ENCODE data around the gene MST1.
A peak's percentile ranks its signal among the peaks of the same experiment; 100 is the strongest.
"Not testable (repeated sequence)": the region's sequence is repeated elsewhere in the genome, so short reads cannot be mapped to it uniquely, and the experiment has no call there.

Gene MST1

DNA sequence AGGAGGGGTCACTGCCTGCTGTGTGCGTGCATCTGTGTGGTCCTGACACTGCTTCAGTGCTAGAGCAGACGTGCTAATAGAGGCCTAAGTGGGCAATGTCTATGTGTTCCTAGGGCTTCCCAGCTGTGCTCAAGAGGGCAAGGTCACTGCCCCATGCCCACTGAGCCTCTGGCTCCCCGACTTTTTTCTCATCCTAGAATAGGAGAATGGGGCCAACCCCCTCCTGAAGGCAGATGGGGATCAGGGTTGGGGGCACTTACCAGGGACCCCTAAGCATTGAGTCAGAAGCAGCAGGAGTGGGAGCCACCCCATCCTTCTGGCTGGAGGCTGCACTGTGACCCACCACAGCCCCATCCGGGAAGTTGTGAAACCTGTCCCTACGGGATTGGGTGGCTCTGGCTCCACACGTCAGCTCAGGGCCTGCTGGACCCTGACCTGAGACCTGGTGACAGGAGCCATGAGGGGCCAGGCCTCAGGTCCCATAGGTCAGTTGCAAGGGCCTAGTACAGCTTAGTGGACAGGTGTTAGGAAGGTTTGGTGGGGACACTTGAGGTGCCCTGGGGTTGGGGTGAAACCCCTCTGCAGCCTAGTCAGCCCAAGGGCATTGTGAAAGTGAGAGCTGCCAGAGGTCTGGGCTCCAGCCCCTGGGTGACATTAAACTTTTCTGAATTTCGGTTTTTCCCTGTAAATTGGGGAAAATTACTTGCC, 782 bp downstream of the MST1 start:
- not testable (repeated sequence) for H3K27me3 ChIP-seq (ENCODE audit: insufficient read depth, low read length, poor library complexity); H3K9me3 ChIP-seq (ENCODE audit: insufficient read depth, low read length, severe bottlenecking); DNase-seq; H3K36me3 ChIP-seq (ENCODE audit: insufficient read depth, low read length); H4K20me1 ChIP-seq (ENCODE audit: insufficient read depth, low read length)
- peak overlapping the region; percentile 69 for H3K4me2 ChIP-seq (ENCODE audit: insufficient read depth, low read length)
- peak; percentile 3; the same call in 1 of the 3 replicates for ATAC-seq (ENCODE audit: insufficient read depth, low read depth)
- peak overlapping the region; percentile 79 for H3K9ac ChIP-seq (ENCODE audit: low read depth, low read length)
- H3K4me1 ChIP-seq (ENCODE audit: insufficient read depth, low read length) = peaks cover 28% of the 10 kb centered on the region
- peak overlapping the region; percentile 89 for H3K27ac ChIP-seq (ENCODE audit: low read length)
- H3K79me2 ChIP-seq (ENCODE audit: insufficient read depth, low read length) = peaks cover 25% of the 10 kb centered on the region
- peak overlapping the region; percentile 70 to 81 for H3K4me3 ChIP-seq (ENCODE audit: low read depth in 1 of 2, low read length in 2 of 2)
- H2AFZ ChIP-seq (ENCODE audit: low read depth, low read length) = peak overlapping the region; percentile 73

DNA sequence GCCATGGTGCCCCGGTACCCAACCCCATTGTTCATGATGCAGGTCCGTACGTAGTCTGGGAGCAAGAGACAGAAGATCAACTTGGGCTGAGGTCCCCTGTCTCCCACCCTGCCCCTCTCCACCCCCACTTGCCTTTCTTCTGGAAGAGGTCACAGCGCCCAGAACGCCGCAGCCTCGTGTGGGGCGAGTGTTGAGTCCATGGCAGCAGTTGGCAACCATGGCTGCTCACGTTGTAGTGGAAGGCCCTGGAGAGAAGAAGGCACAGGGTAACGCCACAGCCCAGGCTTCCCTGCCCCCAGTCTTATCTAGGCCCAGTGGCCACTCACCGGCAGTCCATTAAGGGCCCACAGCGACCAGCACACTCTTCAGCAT, 1.9 kb downstream of the MST1 start:
- not testable (repeated sequence) for H3K4me2 ChIP-seq (ENCODE audit: insufficient read depth, low read length); H3K27me3 ChIP-seq (ENCODE audit: insufficient read depth, low read length, poor library complexity); H3K9me3 ChIP-seq (ENCODE audit: insufficient read depth, low read length, severe bottlenecking); H2AFZ ChIP-seq (ENCODE audit: low read depth, low read length); DNase-seq; H3K4me3 ChIP-seq (ENCODE audit: low read depth in 1 of 2, low read length in 2 of 2); H3K27ac ChIP-seq (ENCODE audit: low read length); ATAC-seq (ENCODE audit: insufficient read depth, low read depth); H4K20me1 ChIP-seq (ENCODE audit: insufficient read depth, low read length); H3K9ac ChIP-seq (ENCODE audit: low read depth, low read length)
- Histone ChIP-seq H3K79me2 (ENCODE audit: insufficient read depth, low read length) (peaks cover 25% of the 10 kb centered on the region), H3K4me1 (ENCODE audit: insufficient read depth, low read length) (peaks cover 28% of the 10 kb centered on the region), H3K36me3 (ENCODE audit: insufficient read depth, low read length) (peaks cover 21% of the 10 kb centered on the region)

DNA sequence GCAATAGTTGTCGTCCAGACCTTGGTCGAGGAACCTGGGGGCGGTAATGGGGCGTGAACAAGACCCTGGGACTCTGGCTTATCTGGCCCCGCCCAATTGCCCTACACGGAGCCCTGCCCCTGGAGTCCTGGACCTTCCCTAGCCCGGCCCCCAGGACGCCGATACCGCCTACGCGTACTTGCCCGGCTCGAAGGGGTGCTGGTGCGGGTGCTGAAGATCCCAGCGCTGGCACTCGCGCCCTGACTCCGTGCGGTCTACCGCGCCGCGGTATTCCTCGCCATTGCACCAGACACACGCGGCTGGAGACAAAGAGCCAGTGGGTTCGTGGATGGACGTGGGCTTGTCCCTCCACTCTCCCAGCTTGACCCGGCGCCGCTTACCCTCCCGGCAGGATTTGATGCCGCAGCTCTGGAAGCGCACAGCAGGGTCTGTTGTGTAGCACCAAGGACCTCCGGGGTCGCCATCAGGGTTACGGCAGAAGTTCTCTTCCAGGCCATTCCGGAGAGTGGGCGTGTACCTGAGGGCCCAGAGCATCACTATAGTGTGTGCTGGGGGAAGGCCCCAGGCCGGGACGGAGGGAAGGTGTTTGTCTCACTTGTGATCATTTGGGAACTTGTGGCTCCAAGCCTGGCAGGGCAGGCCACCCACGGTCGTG, 2.4 kb downstream of the MST1 start:
- H3K4me3 ChIP-seq (ENCODE audit: low read depth in 1 of 2, low read length in 2 of 2); DNase-seq: not testable (repeated sequence)

DNA sequence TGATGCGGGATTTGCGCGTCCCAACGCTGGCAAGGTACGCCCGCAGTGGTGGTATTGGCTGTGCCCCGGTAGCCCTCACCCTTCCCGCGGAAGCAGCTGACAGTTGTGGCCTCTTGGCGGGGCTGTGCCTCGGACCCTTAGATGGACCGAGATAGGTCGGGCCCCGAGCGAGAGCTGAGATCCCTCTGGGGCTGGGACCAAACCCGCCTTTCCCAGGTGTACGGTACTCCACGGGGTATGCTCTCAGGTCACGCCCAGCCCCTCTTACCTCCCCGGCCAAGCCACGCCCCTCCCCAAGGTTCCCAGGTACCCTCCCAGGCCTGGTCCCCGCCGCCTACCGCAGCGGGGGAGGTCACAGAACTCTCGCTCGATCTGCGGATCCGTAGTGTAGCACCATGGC, 2.9 kb downstream of the MST1 start:
- not testable (repeated sequence) for DNase-seq; H4K20me1 ChIP-seq (ENCODE audit: insufficient read depth, low read length)

More for the DNA sequence above, 2.4 kb downstream of the MST1 start:
- not testable (repeated sequence) for H3K9me3 ChIP-seq (ENCODE audit: insufficient read depth, low read length, severe bottlenecking); H3K9ac ChIP-seq (ENCODE audit: low read depth, low read length); ATAC-seq (ENCODE audit: insufficient read depth, low read depth); H4K20me1 ChIP-seq (ENCODE audit: insufficient read depth, low read length); H3K4me2 ChIP-seq (ENCODE audit: insufficient read depth, low read length); H3K27ac ChIP-seq (ENCODE audit: low read length); H2AFZ ChIP-seq (ENCODE audit: low read depth, low read length); H3K27me3 ChIP-seq (ENCODE audit: insufficient read depth, low read length, poor library complexity)
- Histone ChIP-seq H3K36me3 (ENCODE audit: insufficient read depth, low read length) (peaks cover 26% of the 10 kb centered on the region), H3K4me1 (ENCODE audit: insufficient read depth, low read length) (peaks cover 28% of the 10 kb centered on the region), H3K79me2 (ENCODE audit: insufficient read depth, low read length) (peaks cover 25% of the 10 kb centered on the region)

DNA sequence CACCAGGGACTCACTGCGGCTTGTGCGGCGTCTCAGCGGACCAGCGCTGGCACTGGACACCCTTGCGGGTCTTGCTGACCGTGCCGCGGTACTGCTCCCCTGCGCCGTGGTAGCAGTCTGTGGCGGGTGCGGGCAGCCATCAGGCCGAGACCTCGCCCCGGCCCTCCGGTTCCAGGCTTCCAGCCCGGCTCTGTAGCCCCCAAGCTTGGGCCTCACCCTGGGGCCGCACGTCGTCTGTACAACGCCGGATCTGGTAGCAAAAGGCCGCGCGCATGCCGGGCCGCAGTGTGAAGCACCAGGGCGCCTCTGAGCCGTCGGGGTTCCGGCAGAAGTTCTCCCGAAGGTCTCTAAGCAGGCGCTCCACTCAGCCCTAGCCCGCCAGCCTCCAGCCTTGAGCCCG, 3.4 kb downstream of the MST1 start:
- H2AFZ ChIP-seq (ENCODE audit: low read depth, low read length); DNase-seq; H3K27me3 ChIP-seq (ENCODE audit: insufficient read depth, low read length, poor library complexity); H3K27ac ChIP-seq (ENCODE audit: low read length); H3K4me3 ChIP-seq (ENCODE audit: low read depth in 1 of 2, low read length in 2 of 2); H3K9me3 ChIP-seq (ENCODE audit: insufficient read depth, low read length, severe bottlenecking); H3K9ac ChIP-seq (ENCODE audit: low read depth, low read length); H4K20me1 ChIP-seq (ENCODE audit: insufficient read depth, low read length); ATAC-seq (ENCODE audit: insufficient read depth, low read depth); H3K4me2 ChIP-seq (ENCODE audit: insufficient read depth, low read length): not testable (repeated sequence)
- peaks cover 19% of the 10 kb centered on the region for H3K4me1 ChIP-seq (ENCODE audit: insufficient read depth, low read length)
- H3K36me3 ChIP-seq (ENCODE audit: insufficient read depth, low read length) = peaks cover 36% of the 10 kb centered on the region
- peaks cover 18% of the 10 kb centered on the region for H3K79me2 ChIP-seq (ENCODE audit: insufficient read depth, low read length)

More for the DNA sequence above, 2.9 kb downstream of the MST1 start:
- H3K4me3 ChIP-seq (ENCODE audit: low read depth in 1 of 2, low read length in 2 of 2); H2AFZ ChIP-seq (ENCODE audit: low read depth, low read length); H3K27ac ChIP-seq (ENCODE audit: low read length); ATAC-seq (ENCODE audit: insufficient read depth, low read depth); H3K9ac ChIP-seq (ENCODE audit: low read depth, low read length); H3K4me2 ChIP-seq (ENCODE audit: insufficient read depth, low read length); H3K27me3 ChIP-seq (ENCODE audit: insufficient read depth, low read length, poor library complexity); H3K9me3 ChIP-seq (ENCODE audit: insufficient read depth, low read length, severe bottlenecking): not testable (repeated sequence)
- H3K79me2 ChIP-seq (ENCODE audit: insufficient read depth, low read length) = peaks cover 23% of the 10 kb centered on the region
- H3K4me1 ChIP-seq (ENCODE audit: insufficient read depth, low read length) = peaks cover 24% of the 10 kb centered on the region
- peaks cover 31% of the 10 kb centered on the region for H3K36me3 ChIP-seq (ENCODE audit: insufficient read depth, low read length)

DNA sequence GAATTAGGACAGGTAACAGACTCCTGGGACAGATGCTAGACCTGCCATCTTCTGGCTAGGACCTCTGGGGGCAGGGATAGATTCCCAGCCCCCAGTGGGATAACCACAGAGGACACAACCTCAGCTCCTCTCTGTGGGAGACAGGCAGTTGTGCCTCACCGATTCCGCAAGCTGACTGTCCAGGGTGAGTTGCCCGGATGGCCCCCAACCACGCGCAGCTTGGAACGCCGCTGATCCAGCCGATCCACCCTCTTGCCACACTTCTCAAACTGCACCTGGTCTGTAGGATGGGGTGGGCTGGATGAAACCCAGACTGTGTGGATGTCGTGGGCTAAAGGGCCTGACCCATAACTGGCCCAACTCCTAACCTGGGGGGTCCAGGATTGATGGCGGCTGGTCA, 4.2 kb downstream of the MST1 start:
- not testable (repeated sequence) for ATAC-seq (ENCODE audit: insufficient read depth, low read depth); H3K4me2 ChIP-seq (ENCODE audit: insufficient read depth, low read length); H3K27me3 ChIP-seq (ENCODE audit: insufficient read depth, low read length, poor library complexity); H3K4me3 ChIP-seq (ENCODE audit: low read depth in 1 of 2, low read length in 2 of 2); H3K9me3 ChIP-seq (ENCODE audit: insufficient read depth, low read length, severe bottlenecking); H3K9ac ChIP-seq (ENCODE audit: low read depth, low read length); H3K27ac ChIP-seq (ENCODE audit: low read length); H4K20me1 ChIP-seq (ENCODE audit: insufficient read depth, low read length); DNase-seq; H2AFZ ChIP-seq (ENCODE audit: low read depth, low read length)
- Histone ChIP-seq H3K36me3 (ENCODE audit: insufficient read depth, low read length) (peaks cover 44% of the 10 kb centered on the region), H3K4me1 (ENCODE audit: insufficient read depth, low read length) (peaks cover 12% of the 10 kb centered on the region), H3K79me2 (ENCODE audit: insufficient read depth, low read length) (peaks cover 10% of the 10 kb centered on the region)

DNA sequence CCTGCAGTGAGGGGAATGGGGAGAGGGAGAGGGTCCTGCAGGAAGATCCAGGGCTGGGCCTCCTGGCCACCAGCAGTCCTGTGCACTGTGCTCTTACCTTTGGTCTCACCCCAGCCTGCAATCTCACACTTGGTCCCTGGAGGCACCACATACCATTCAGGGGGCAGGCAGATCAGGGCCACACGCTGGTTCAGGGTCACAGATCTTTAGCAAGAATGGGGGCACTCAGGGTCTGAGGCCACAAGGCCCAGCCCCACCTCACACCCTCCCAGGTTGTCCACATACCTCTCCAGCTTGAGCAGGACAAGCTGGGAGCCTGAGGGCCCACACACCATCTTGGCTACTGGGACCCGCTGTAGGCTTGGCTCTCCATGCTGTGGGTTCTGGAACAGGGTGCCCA, 4.8 kb downstream of the MST1 start:
- not testable (repeated sequence) for ATAC-seq (ENCODE audit: insufficient read depth, low read depth); H3K9me3 ChIP-seq (ENCODE audit: insufficient read depth, low read length, severe bottlenecking); H4K20me1 ChIP-seq (ENCODE audit: insufficient read depth, low read length); DNase-seq; H3K4me2 ChIP-seq (ENCODE audit: insufficient read depth, low read length); H3K4me3 ChIP-seq (ENCODE audit: low read depth in 1 of 2, low read length in 2 of 2); H3K4me1 ChIP-seq (ENCODE audit: insufficient read depth, low read length); H3K9ac ChIP-seq (ENCODE audit: low read depth, low read length); H3K27ac ChIP-seq (ENCODE audit: low read length); H3K27me3 ChIP-seq (ENCODE audit: insufficient read depth, low read length, poor library complexity); H2AFZ ChIP-seq (ENCODE audit: low read depth, low read length); H3K79me2 ChIP-seq (ENCODE audit: insufficient read depth, low read length)
- H3K36me3 ChIP-seq (ENCODE audit: insufficient read depth, low read length) = peaks cover 50% of the 10 kb centered on the region

All from DND-41 (cell line).